WTC11 (cell line): Measurements from ENCODE around the gene KHSRP. TPM values are rescaled to one million over a fixed set of nuclear protein-coding genes. Genes with fewer than 3 reads are reported as not detected.

Experiments used
- ATAC-seq: fragments of 200-7000 bp; cut with Tn5 transposase; 2 replicates; pipeline ENCODE4 v1.10.0; 2021; ENCODE audit warnings: mild to moderate bottlenecking, moderate library complexity
- CTCF ChIA-PET: fragments of 300-600 bp; sonication (Branson Sonifier 250); formaldehyde crosslinking; loops from one replicate; lab custom pipeline; 2021; ENCODE audit warnings: antibody characterized with exemption; lab: Charles Lee
- POLR2A ChIA-PET: fragments of 350-600 bp; sonication (Branson Sonifier 250); formaldehyde crosslinking; loops from one replicate; lab custom pipeline; 2021; ENCODE audit warnings: antibody characterized with exemption; lab: Charles Lee
- DNase-seq: peaks from one replicate; pipeline ENCODE4 v3.0.0; 2021; ENCODE audit warnings: low spot score
- H3K27ac Mint-ChIP-seq: 2 replicates; pipeline ENCODE4 v1.8.0; 2021; ENCODE audit warnings: mixed read lengths
- H3K27me3 Mint-ChIP-seq: 2 replicates; pipeline ENCODE4 v1.8.0; 2021; ENCODE audit warnings: low read depth, mild to moderate bottlenecking, moderate library complexity, mixed read lengths
- H3K36me3 Mint-ChIP-seq: 2 replicates; pipeline ENCODE4 v1.8.0; 2021; ENCODE audit warnings: mixed read lengths
- H3K4me1 Mint-ChIP-seq: 2 replicates; pipeline ENCODE4 v1.8.0; 2022; ENCODE audit warnings: mixed read lengths
- H3K4me3 Mint-ChIP-seq: 2 replicates; pipeline ENCODE4 v1.8.0; 2021; ENCODE audit warnings: mild to moderate bottlenecking, moderate library complexity, mixed read lengths
- H3K9me3 Mint-ChIP-seq: 2 replicates; pipeline ENCODE4 v1.8.0; 2021; ENCODE audit warnings: mixed read lengths
- CREB1 ChIP-seq: sonication (generic); formaldehyde crosslinking; IDR thresholded peaks from 2 replicates; pipeline ENCODE4 v1.8.0; 2023; ENCODE audit warnings: mild to moderate bottlenecking, missing genetic modification reagents
- CREM ChIP-seq: sonication (generic); formaldehyde crosslinking; IDR thresholded peaks from 2 replicates; pipeline ENCODE4 v1.8.1; 2022; ENCODE audit warnings: mild to moderate bottlenecking, missing genetic modification reagents, moderate library complexity
- E2F5 ChIP-seq: sonication (generic); formaldehyde crosslinking; IDR thresholded peaks from 2 replicates; pipeline ENCODE4 v1.8.1; 2022; ENCODE audit warnings: mild to moderate bottlenecking, moderate library complexity, missing genetic modification reagents
- GTF2I ChIP-seq: fragments of 250-450 bp; sonication (Bioruptor Pico); conservative IDR thresholded peaks from 2 replicates; pipeline ENCODE4 v1.4.0; 2021; ENCODE audit warnings: mild to moderate bottlenecking
- IRF1 ChIP-seq: sonication (generic); formaldehyde crosslinking; IDR thresholded peaks from 2 replicates; pipeline ENCODE4 v1.8.0; 2023; ENCODE audit warnings: missing genetic modification reagents
- NFATC4 ChIP-seq: fragments of 250-450 bp; sonication (Bioruptor Pico); IDR thresholded peaks from 2 replicates; pipeline ENCODE4 v1.9.0; 2021; ENCODE audit warnings: mild to moderate bottlenecking
- NR1H2 ChIP-seq: sonication (generic); formaldehyde crosslinking; IDR thresholded peaks from 2 replicates; pipeline ENCODE4 v1.9.0; 2021; ENCODE audit warnings: mild to moderate bottlenecking, moderate library complexity, missing genetic modification reagents
- NR2C2 ChIP-seq: sonication (generic); formaldehyde crosslinking; IDR thresholded peaks from 2 replicates; pipeline ENCODE4 v1.8.0; 2022; ENCODE audit warnings: mild to moderate bottlenecking, missing genetic modification reagents
- PRDM15 ChIP-seq: sonication (generic); formaldehyde crosslinking; IDR thresholded peaks from 2 replicates; pipeline ENCODE4 v1.8.0; 2022; ENCODE audit warnings: missing genetic modification reagents
- RELA ChIP-seq: sonication (generic); formaldehyde crosslinking; IDR thresholded peaks from 2 replicates; pipeline ENCODE4 v1.8.1; 2022; ENCODE audit warnings: missing genetic modification reagents, mild to moderate bottlenecking, borderline replicate concordance
- ZBTB21 ChIP-seq: sonication (generic); formaldehyde crosslinking; IDR thresholded peaks from 2 replicates; pipeline ENCODE4 v1.8.1; 2023; ENCODE audit warnings: mild to moderate bottlenecking, missing genetic modification reagents, borderline replicate concordance
- ZNF219 ChIP-seq: sonication (generic); formaldehyde crosslinking; IDR thresholded peaks from 2 replicates; pipeline ENCODE4 v1.8.0; 2023; ENCODE audit warnings: missing genetic modification reagents, mild to moderate bottlenecking, borderline replicate concordance
- ZNF532 ChIP-seq: fragments of 250-450 bp; sonication (Bioruptor Pico); IDR thresholded peaks from 2 replicates; pipeline ENCODE4 v1.9.0; 2021; ENCODE audit warnings: mild to moderate bottlenecking, borderline replicate concordance
- total RNA-seq: library from RNA; stranded (reverse); gene quantifications from 3 replicates; pipeline ENCODE4 v1.2.3, GENCODE V29; 2021

KHSRP gene
- total RNA-seq, 1 experiment from 2014 or later, result 572 TPM

GRCh38 chr19:6374711-6375410 is 49.8 kb downstream of the KHSRP start:
- CTCF ChIA-PET, result no interaction called here
- DNase-seq, result no peak
- POLR2A ChIA-PET, result interaction anchor here (0.5 kb wide), 1 partner anchor 679 kb away, joined by 3 read pairs; no protein-coding TSS in a partner anchor

More at GRCh38 chr19:6374711-6375410, 49.8 kb downstream of the KHSRP start:
- H3K27ac Mint-ChIP-seq, result peak overlapping the region; percentile 36; the same call in 1 of the 2 replicates
- no peak for TF ChIP-seq NFATC4 (CRISPR knock-in tag)
- TF ChIP-seq CREB1, result no peak
- no peak for TF ChIP-seq E2F5 (CRISPR knock-in tag)
- TF ChIP-seq ZBTB21 (CRISPR knock-in tag), result no peak
- TF ChIP-seq RELA (CRISPR knock-in tag), result no peak
- no peak for TF ChIP-seq NR2C2 (CRISPR knock-in tag)
- no peak for TF ChIP-seq PRDM15 (CRISPR knock-in tag)
- TF ChIP-seq GTF2I (CRISPR knock-in tag), result no peak
- TF ChIP-seq IRF1 (CRISPR knock-in tag), result no peak
- no peak for TF ChIP-seq ZNF532
- TF ChIP-seq NR1H2, result no peak
- no peak for TF ChIP-seq ZNF219 (CRISPR knock-in tag)
- no peak for TF ChIP-seq CREM (CRISPR knock-in tag)
- TF ChIP-seq, all 79 proteins: peak for 0
- Mint-ChIP-seq H3K9me3 (peaks cover 2% of the 10 kb centered on the region; the same call in 1 of the 2 replicates), H3K36me3 (peaks cover 9% of the 10 kb centered on the region), H3K27me3 (no peaks in the 10 kb centered on the region), H3K4me3 (peak overlapping the region; percentile 35; the same call in 1 of the 2 replicates), H3K4me1 (peaks cover 17% of the 10 kb centered on the region)
- no peak for ATAC-seq
